Measurements from ENCODE around the gene RAP1GAP. TPM values are rescaled to one million over a fixed set of nuclear protein-coding genes. Genes with fewer than 3 reads are reported as not detected.
"Not testable (repeated sequence)": the region's sequence is repeated elsewhere in the genome, so short reads cannot be mapped to it uniquely, and the experiment has no call there.

RAP1GAP gene
- total RNA-seq, 2 donors from 2014 or later = 8.0 to 8.2 TPM

DNA sequence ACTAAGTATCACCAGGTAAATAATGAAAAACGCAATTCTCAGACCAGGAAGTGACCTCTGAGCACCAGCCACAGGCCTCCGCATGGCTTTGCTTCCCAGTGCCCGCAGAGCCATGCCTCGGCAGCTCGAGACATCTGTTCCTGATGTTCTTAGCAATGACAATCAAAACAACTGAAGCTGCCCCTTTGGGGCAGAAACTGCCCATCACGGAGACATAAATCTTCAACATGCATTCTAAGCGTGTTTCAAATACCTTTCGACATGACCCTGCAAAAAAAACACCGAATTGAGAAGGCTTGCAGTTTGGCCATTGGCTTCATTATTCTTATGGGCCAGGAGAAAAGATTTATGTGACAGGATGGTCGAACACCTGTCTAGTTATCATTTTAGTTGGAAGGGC lies 5.8 kb upstream of the RAP1GAP start:
- no peak overlapping the region for H3K27ac ChIP-seq (ENCODE audit: low read depth, low read length)
- peaks cover 14% of the 10 kb centered on the region for H3K4me1 Mint-ChIP-seq
- no peaks in the 10 kb centered on the region for H3K9me3 ChIP-seq (ENCODE audit: control insufficient read depth, low read length)
- H3K4me1 ChIP-seq (ENCODE audit: control insufficient read depth, insufficient read depth, low read length) = no peaks in the 10 kb centered on the region
- no peak for DNase-seq
- WGBS, 2 experiments (ENCODE audit: insufficient coverage in 1 of 2, insufficient read length in 1 of 2) = 91 to 95% methylated on average over 10 of the region's 10 CpGs
- H3K27ac Mint-ChIP-seq = no peak overlapping the region
- H3K9me3 Mint-ChIP-seq = no peaks in the 10 kb centered on the region
- no peak overlapping the region for H3K9ac ChIP-seq (ENCODE audit: extremely low read depth, low read length, poor library complexity, severe bottlenecking)
- H3K27me3 ChIP-seq (ENCODE audit: control insufficient read depth, insufficient read depth, low read length, poor library complexity, severe bottlenecking) = no peaks in the 10 kb centered on the region
- TF ChIP-seq, protein P1, sequence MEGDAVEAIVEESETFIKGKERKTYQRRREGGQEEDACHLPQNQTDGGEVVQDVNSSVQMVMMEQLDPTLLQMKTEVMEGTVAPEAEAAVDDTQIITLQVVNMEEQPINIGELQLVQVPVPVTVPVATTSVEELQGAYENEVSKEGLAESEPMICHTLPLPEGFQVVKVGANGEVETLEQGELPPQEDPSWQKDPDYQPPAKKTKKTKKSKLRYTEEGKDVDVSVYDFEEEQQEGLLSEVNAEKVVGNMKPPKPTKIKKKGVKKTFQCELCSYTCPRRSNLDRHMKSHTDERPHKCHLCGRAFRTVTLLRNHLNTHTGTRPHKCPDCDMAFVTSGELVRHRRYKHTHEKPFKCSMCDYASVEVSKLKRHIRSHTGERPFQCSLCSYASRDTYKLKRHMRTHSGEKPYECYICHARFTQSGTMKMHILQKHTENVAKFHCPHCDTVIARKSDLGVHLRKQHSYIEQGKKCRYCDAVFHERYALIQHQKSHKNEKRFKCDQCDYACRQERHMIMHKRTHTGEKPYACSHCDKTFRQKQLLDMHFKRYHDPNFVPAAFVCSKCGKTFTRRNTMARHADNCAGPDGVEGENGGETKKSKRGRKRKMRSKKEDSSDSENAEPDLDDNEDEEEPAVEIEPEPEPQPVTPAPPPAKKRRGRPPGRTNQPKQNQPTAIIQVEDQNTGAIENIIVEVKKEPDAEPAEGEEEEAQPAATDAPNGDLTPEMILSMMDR (conservative IDR thresholded peaks at IDR 0.05) = no peak
- peaks cover 2% of the 10 kb centered on the region for H3K27me3 Mint-ChIP-seq (ENCODE audit: insufficient read depth)
- H3K4me3 Mint-ChIP-seq = no peak overlapping the region
- H3K4me3 ChIP-seq (ENCODE audit: low read length) = no peak overlapping the region
- peaks cover 9% of the 10 kb centered on the region for H3K36me3 Mint-ChIP-seq (ENCODE audit: low read depth)
- H3K36me3 ChIP-seq (ENCODE audit: control insufficient read depth, insufficient read depth, low read length) = peaks cover 23% of the 10 kb centered on the region

DNA sequence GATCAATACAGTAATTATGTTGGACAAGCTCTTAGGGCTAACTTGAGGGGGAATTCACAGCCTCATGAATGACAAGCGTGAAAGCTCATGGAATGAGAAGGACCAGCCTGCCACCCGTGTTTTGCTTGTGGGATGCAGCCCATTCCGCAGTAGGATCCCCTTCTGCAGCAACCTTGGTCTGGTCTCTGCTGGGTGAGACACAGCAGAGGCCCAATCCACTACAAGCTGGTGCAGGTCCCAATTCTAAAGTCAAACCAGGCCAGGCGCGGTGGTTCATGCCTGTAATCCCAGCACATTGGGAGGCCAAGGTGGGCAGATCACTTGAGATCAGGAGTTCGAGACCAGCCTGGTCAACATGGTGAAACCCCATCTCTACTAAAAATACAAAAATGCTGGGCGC lies 4.7 kb upstream of the RAP1GAP start:
- H3K36me3 Mint-ChIP-seq (ENCODE audit: low read depth); H3K27me3 Mint-ChIP-seq (ENCODE audit: insufficient read depth); H3K4me1 ChIP-seq (ENCODE audit: control insufficient read depth, insufficient read depth, low read length); DNase-seq; H3K4me3 Mint-ChIP-seq; H3K9ac ChIP-seq (ENCODE audit: extremely low read depth, low read length, poor library complexity, severe bottlenecking); H3K27me3 ChIP-seq (ENCODE audit: control insufficient read depth, insufficient read depth, low read length, poor library complexity, severe bottlenecking); H3K4me3 ChIP-seq (ENCODE audit: low read length); H3K27ac Mint-ChIP-seq; H3K9me3 Mint-ChIP-seq; H3K9me3 ChIP-seq (ENCODE audit: control insufficient read depth, low read length): not testable (repeated sequence)
- H3K27ac ChIP-seq (ENCODE audit: low read depth, low read length) = peak overlapping the region; percentile 11
- H3K36me3 ChIP-seq (ENCODE audit: control insufficient read depth, insufficient read depth, low read length) = peaks cover 13% of the 10 kb centered on the region
- H3K4me1 Mint-ChIP-seq = peaks cover 14% of the 10 kb centered on the region
- 87 to 94% methylated on average over 7 of the region's 7 CpGs for WGBS, 2 experiments (ENCODE audit: insufficient coverage in 1 of 2, insufficient read length in 1 of 2)

DNA sequence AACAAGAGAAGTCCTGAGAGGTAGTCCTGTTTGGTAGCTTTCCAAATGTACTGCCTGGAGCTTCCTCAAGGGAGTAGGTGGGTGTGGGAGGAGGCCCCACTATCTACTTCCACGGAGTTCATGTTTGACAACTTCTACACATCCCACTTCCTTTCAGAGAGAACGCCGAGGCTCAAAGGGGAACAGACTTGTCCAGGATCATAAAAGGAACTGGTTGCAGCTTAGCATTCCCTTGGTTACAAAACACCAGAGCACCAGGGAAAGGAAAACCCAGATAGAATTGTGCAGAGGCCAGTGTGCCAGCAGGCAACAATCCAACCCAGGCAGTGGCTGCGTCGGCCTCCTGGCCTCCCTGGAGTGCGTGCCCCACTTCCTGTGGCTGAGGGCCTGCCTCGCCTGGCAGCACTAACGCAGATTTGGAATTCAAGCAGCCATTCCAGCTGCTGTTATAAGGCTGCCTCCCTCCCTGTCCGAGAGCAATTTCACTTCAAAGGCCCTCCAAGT lies 4.2 kb upstream of the RAP1GAP start:
- peaks cover 14% of the 10 kb centered on the region for H3K4me1 Mint-ChIP-seq
- WGBS, 2 experiments (ENCODE audit: insufficient coverage in 1 of 2, insufficient read length in 1 of 2) = 82 to 83% methylated on average over 8 to 9 of the region's 9 CpGs
- H3K36me3 Mint-ChIP-seq (ENCODE audit: low read depth) = no peaks in the 10 kb centered on the region
- Histone ChIP-seq H3K9me3 (ENCODE audit: control insufficient read depth, low read length) (no peaks in the 10 kb centered on the region), H3K27ac (ENCODE audit: low read depth, low read length) (peak overlapping the region; percentile 54), H3K4me1 (ENCODE audit: control insufficient read depth, insufficient read depth, low read length) (no peaks in the 10 kb centered on the region), H3K4me3 (ENCODE audit: low read length) (no peak overlapping the region), H3K36me3 (ENCODE audit: control insufficient read depth, insufficient read depth, low read length) (peaks cover 7% of the 10 kb centered on the region), H3K27me3 (ENCODE audit: control insufficient read depth, insufficient read depth, low read length, poor library complexity, severe bottlenecking) (peaks cover 5% of the 10 kb centered on the region), H3K9ac (ENCODE audit: extremely low read depth, low read length, poor library complexity, severe bottlenecking) (no peak overlapping the region)
- H3K9me3 Mint-ChIP-seq = no peaks in the 10 kb centered on the region
- no peak overlapping the region for H3K4me3 Mint-ChIP-seq
- DNase-seq = no peak
- TF ChIP-seq, protein P1 (conservative IDR thresholded peaks at IDR 0.05) = no peak
- H3K27me3 Mint-ChIP-seq (ENCODE audit: insufficient read depth) = peaks cover 11% of the 10 kb centered on the region
- H3K27ac Mint-ChIP-seq = no peak overlapping the region
